GM12801 (cell line): Measurements from ENCODE around the gene NHSL2.

Source experiments
- CTCF ChIP-seq: IDR thresholded peaks from one replicate; pipeline ENCODE4 v1.5.1; 2011; ENCODE audit warnings: control low read depth; ENCODE audit not compliant: insufficient read length; ENCODE audit errors: extremely low read depth

NHSL2 gene

DNA sequence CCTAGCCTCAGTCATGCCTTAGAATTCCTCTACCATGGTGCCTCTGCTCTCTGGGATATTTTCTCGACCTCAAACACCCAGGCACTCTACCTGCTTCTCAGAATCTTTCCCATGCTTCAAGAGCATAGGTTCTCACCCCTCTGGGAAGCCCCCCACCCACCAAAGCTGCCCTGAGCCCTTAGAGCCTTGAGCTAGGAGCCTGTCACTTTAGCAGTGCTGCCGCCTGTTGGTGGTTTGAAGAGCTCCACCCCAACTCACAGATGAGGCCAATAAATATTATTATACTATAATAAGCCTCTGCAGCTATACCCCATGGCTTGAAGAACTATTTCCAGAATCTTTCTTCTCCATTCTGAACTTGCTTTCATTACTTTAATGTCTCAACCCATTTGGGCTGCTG, 111.3 kb downstream of the NHSL2 start:
- no peak for TF ChIP-seq CTCF

DNA sequence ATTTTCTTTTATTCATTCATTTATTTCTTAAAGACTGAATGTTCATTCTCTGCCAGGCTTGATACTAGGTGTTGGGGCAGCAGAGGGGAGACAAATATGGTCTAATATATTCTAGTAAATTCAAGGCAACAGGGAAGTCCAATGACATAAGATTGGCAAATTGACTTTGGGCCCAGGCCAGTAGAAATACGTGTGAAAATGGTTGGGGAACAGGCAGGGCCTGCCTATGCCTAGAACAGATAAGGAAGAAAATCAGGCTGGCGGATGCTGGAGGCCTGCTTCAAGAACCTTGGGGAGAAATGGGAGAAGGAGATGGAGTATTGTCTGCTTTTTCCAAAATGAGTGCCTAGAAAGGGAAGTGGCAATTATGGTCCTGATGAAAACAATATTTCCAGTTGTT, 112.4 kb downstream of the NHSL2 start:
- TF ChIP-seq CTCF, result no peak

GRCh38 chrX:72025236-72025770, 114.7 kb downstream of the NHSL2 start:
- no peak for TF ChIP-seq CTCF

- TF ChIP-seq CTCF, result no peak
These were observed 115.8 kb downstream of the NHSL2 start for GRCh38 chrX:72026341-72027023.

DNA sequence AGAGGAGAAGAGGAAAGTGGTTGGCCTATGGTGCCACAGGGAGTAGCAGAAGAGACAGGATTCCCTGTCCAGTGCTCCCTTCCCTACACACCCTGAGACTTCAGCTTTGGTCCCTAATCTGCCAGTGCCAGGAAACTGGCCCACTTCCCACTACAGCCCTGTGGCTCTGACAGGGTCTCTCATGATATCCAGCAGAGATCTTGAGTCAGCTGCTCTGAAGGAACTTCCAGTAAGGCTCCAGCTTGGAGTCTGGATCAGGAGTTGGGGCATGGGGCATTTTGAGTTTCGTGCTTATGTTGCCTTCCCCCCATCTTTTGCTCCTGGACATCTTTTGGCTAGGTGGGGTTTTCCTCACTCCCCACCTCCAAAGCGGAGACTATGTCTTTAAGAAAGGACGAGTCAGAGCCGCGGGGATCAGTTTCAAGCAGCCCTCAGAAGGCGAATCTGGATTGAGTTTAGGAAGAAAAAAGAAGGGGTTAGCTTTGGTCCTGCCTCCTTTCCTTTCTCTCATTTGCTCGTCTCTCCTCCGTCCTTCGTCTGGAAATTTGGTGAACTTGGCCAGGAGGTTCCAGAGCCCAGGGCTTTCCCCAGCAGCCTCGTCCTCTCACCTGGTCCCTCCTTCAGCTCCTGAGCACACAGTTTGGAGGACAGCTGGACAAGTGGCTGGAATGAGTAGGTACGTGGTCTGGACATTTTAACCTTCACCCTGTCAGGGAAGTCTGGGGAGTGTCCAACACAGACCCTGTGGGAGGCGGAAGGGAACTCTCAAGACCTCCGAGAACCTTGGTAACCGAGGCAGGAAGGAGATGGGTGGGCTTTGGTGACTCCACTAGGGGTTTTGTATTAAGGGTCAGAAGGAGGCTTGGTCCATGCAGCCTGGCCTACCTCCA, 116.6 kb downstream of the NHSL2 start:
- no peak for TF ChIP-seq CTCF

DNA sequence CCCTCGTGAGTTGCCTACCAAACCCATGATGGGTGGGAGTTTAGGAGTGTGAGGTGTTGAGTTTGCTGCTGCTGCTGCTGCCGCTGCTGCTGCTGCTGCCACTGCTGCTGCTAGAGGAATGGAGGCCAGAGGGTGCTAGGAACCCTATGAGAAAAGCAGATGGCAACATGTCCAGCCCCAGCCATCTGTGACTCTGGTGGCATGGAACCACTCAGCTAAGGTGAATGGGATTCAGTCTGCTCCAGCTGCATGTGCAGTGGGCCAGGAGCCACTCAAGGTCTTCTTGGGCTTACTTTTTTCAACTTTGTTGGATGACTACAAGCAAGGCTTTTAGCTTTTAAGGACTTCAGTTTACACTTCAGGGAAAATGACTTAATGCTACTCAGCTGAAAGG, 117.3 kb downstream of the NHSL2 start:
- no peak for TF ChIP-seq CTCF

GRCh38 chrX:72028701-72029470, 118.2 kb downstream of the NHSL2 start:
- TF ChIP-seq CTCF, result no peak
